Esophagus squamous epithelium (tissue), 4 donors: Measurements from ENCODE around the gene MSH6.

Experiments used
- CTCF ChIP-seq, 6 experiments: fragments of 450-650 bp in 4 of 6; fragments of 200-600 bp in 2 of 6; sonication (generic) in 2 of 6; IDR thresholded peaks; one replicate each; pipeline ENCODE4 v1.5.1; 2016 to 2019; ENCODE audit warnings: antibody characterized with exemption in 6 of 6, mild to moderate bottlenecking in 4 of 6, moderate library complexity in 4 of 6
- POLR2A ChIP-seq, 4 donors: fragments of 450-650 bp; IDR thresholded peaks; one replicate each; pipeline ENCODE4 v1.6.1; 2017; ENCODE audit warnings: antibody characterized with exemption in 4 of 4, mild to moderate bottlenecking in 4 of 4, moderate library complexity in 3 of 4

DNA sequence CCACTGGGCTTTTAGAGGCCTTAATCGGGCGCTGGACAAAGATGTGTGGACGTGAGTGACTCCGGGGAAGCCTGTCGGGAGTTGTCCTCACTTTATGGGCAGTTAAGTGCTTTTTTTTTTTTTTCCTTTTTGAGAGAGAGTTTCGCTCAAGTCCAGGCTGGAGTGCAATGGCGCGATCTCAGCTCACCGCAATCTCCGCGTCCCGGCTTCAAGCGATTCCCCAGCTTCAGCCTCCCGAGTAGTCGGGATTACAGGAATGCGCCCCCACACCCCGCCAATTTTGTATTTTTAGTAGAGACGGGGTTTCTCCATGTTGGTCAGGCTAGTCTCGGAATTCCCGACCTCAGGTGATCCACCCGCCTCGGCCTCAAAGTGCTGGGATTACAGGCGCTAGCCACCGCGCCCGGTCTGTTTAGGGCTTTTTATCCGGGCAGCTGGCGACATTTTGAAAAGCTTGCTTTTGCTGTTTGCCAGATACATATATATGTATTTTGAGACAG lies 1.5 kb downstream of the MSH6 start:
- TF ChIP-seq POLR2A (IDR thresholded peaks at IDR 0.05): no peak
- TF ChIP-seq CTCF (IDR thresholded peaks at IDR 0.05): no peak
